ENCODE measurements around the gene BCDIN3D. TPM values are rescaled to one million over a fixed set of nuclear protein-coding genes. Genes with fewer than 3 reads are reported as not detected.

The BCDIN3D gene
- total and polyA plus RNA-seq, 9 of the 15 experiments (the other 6 are each of a cell fraction or from before 2014, with no cell fraction given) = 3.7 to 6.9 (median 5.6) TPM

GRCh38 chr12:49803693-49804450 lies 39.0 kb downstream of the BCDIN3D start:
- Histone ChIP-seq H3K9me1 (ENCODE audit: control insufficient read depth, insufficient read depth, low read length) (no peaks in the 10 kb centered on the region), H3K4me3 (no peak overlapping the region), H3K27me3 (ENCODE audit: control insufficient read depth in 2 of 2, insufficient read depth in 2 of 2, low read length in 2 of 2) (no peaks in the 10 kb centered on the region), H2AFZ (ENCODE audit: low read depth, low read length) (no peak overlapping the region), H3K36me3 (ENCODE audit: control insufficient read depth, insufficient read depth, low read length) (peaks cover 33% of the 10 kb centered on the region; the same call in 2 of the 3 replicates), H3K27ac (ENCODE audit: extremely low read depth, low read depth, low read length) (no peak overlapping the region), H3K4me1 (replicated peaks in 1 of 2; ENCODE audit: control insufficient read depth in 2 of 2, insufficient read depth in 2 of 2, low read length in 2 of 2) (peaks cover 0 to 17% of the 10 kb centered on the region in 2 experiments; a peak in 2 of 5 replicates), H3K9me3 (replicated peaks; ENCODE audit: control insufficient read depth, insufficient read depth, low read depth, low read length) (no peaks in the 10 kb centered on the region), H4K20me1 (replicated peaks; ENCODE audit: control insufficient read depth, insufficient read depth, low read length) (peaks cover 5% of the 10 kb centered on the region; the same call in 1 of the 2 replicates), H3K4me2 (ENCODE audit: insufficient read depth, low read length) (no peak overlapping the region), H3K9ac (ENCODE audit: insufficient read depth in 1 of 2, low read depth in 2 of 2, low read length in 2 of 2) (no peak overlapping the region), H3K79me2 (ENCODE audit: control insufficient read depth, insufficient read depth, low read length) (no peaks in the 10 kb centered on the region)
- TF ChIP-seq ELK1 (CRISPR knock-in tag; IDR thresholded peaks at IDR 0.05) = no peak
- no peak for TF ChIP-seq ZFPM2 (CRISPR knock-in tag; IDR thresholded peaks at IDR 0.05)
- no peak for TF ChIP-seq RAD51 (IDR thresholded peaks at IDR 0.05; ENCODE audit: borderline replicate concordance, low read depth)
- TF ChIP-seq GATAD2A (IDR thresholded peaks at IDR 0.05) = no peak
- TF ChIP-seq SRF (CRISPR knock-in tag; IDR thresholded peaks at IDR 0.05) = no peak
- no peak for TF ChIP-seq SIRT6 (IDR thresholded peaks at IDR 0.05; ENCODE audit: low read depth, low read length)
- TF ChIP-seq ZNF232 (CRISPR knock-in tag; IDR thresholded peaks at IDR 0.05) = no peak
- TF ChIP-seq IRF9 (tag; IDR thresholded peaks at IDR 0.05) = no peak
- no peak for TF ChIP-seq RFX1 (IDR thresholded peaks at IDR 0.05)
- TF ChIP-seq ZC3H4 (CRISPR knock-in tag; IDR thresholded peaks at IDR 0.05; ENCODE audit: borderline replicate concordance) = no peak
- TF ChIP-seq HNRNPUL1 (IDR thresholded peaks at IDR 0.05; ENCODE audit: low read length) = no peak
- TF ChIP-seq ZBTB1 (CRISPR knock-in tag; IDR thresholded peaks at IDR 0.05; ENCODE audit: borderline replicate concordance, low read depth) = no peak
- FAIRE-seq = no peak
- in situ Hi-C loops (cut with MboI) (no loop called here), intact Hi-C loops (cut with micrococcal nuclease) (no loop called here)
- no TSS peak for BruUV-seq (replicated peaks)
- ChIA-PET POLR2A (interaction anchor here (1.5 to 1.7 kb wide), 2 partner anchors 12 to 14 kb away, joined by 4 to 5 read pairs; no protein-coding TSS in a partner anchor), CTCF (ENCODE audit: low intra/inter-chr PET ratio) (no interaction called here)
- no peak for DNase-seq (ENCODE audit: extremely low read depth in 1 of 4, low spot score in 3 of 4)
- ATAC-seq = no peak
- 68% methylated on average over 12 of the region's 12 CpGs for WGBS (ENCODE audit: insufficient coverage, low coverage, missing lambda C conversion rate)
